Gastroesophageal sphincter (tissue), 3 donors: Measurements from ENCODE around the gene SYT1.

Experiments used
- CTCF ChIP-seq, 4 experiments: fragments of 200-600 bp in 2 of 4; fragments of 450-650 bp in 2 of 4; sonication (generic) in 1 of 4; IDR thresholded peaks; one replicate each; pipeline ENCODE4 v1.5.1; 2017 to 2019; ENCODE audit warnings: antibody characterized with exemption in 4 of 4, mild to moderate bottlenecking in 2 of 4, moderate library complexity in 2 of 4
- EP300 ChIP-seq: sonication (generic); formaldehyde crosslinking; IDR thresholded peaks from one replicate; pipeline ENCODE4 v1.6.1; 2017; ENCODE audit warnings: antibody characterized with exemption, mild to moderate bottlenecking
- POLR2A ChIP-seq, 2 donors: fragments of 450-650 bp; IDR thresholded peaks; one replicate each; pipeline ENCODE4 v1.6.1; 2017; ENCODE audit warnings: antibody characterized with exemption in 2 of 2, mild to moderate bottlenecking in 2 of 2, moderate library complexity in 1 of 2
- POLR2AphosphoS5 ChIP-seq: sonication (generic); formaldehyde crosslinking; IDR thresholded peaks from one replicate; pipeline ENCODE4 v1.6.1; 2017; ENCODE audit warnings: antibody characterized with exemption

DNA sequence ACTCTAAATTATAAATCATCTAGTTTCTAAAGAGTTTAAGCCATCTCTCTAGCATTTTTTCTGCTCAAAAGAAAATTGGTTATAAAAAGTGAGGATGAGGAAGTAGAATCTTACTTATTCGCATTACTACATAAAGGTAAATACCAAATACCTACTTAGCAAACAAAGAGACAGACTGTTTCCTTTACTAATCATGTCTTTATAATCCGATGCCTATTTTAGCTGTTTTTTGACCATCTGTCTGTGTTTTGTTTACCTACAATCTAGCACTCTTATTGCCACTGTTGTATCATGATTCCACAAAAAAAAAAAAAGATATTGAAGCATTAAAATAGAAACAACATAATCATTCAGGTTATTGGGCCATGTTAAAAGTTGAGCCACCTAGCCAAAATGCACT lies 430.0 kb downstream of the SYT1 start:
- no peak for TF ChIP-seq POLR2A (IDR thresholded peaks at IDR 0.05)
- no peak for TF ChIP-seq CTCF (IDR thresholded peaks at IDR 0.05)
- no peak for TF ChIP-seq POLR2AphosphoS5
- no peak for TF ChIP-seq EP300
